Hepatic stellate cell (primary cell): ENCODE data around the gene MT1A.

Experiments
- DNase-seq: peaks from one replicate; pipeline ENCODE4 v3.0.0; 2011; ENCODE audit warnings: low spot score

Gene MT1A

DNA sequence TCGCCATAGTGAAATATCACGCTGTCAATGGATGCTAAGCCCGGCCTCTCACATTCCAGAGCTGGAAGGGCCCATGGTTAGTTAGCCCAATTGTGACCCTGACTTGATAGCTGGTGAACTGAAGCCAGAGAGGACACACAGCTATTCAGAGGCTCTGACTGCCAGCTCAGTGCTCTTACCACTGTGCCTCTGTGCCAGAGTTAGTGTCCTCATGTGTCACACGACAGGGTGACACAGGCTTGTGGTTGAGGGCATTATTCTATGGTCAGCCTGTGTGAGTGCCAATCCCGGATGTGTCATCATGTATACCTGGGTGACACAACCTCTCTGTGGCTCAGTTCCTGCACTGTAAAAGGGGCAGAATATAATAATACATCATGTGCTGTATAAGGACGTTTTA, 41.4 kb downstream of the MT1A start:
- no peak for DNase-seq

DNA sequence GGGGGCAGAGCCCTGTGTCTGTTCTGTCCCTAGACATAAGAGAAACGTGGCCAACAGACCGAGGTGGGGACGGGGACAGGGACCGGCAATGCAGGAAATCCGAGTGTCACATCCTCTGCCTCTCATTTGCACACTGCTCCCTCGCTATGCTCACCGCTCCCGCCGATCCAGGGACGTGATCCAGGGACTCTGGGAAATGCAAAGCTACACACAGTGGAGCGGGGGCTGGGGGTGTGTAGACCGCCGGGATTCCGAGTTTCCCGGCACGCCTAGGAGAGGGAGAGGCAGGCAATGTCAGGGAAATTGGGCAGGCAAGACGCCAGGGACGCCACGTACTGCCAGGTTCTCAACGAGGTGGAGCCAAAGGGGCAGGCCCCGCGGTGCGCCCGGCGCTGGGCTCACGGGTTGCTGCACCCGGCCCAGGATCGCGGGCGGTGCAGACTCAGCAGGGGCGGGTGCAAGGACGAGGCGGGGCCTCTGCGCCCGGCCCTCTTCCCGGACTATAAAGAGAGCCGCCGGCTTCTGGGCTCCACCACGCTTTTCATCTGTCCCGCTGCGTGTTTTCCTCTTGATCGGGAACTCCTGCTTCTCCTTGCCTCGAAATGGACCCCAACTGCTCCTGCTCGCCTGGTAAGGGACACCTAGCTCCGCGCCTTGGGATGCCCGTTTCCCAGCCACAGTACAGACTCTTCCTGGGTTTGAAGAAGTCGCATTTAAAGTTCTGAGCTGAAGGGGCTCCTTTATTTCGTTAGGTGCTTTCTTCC, 43.7 kb downstream of the MT1A start, which contains the start of gene MT1X:
Gene MT1X, plus strand, starts transcription at position 532 of the 764 bp plus-strand sequence. Its CDS starts 71 bp downstream, at position 603.
- peak; percentile 90 for DNase-seq

DNA sequence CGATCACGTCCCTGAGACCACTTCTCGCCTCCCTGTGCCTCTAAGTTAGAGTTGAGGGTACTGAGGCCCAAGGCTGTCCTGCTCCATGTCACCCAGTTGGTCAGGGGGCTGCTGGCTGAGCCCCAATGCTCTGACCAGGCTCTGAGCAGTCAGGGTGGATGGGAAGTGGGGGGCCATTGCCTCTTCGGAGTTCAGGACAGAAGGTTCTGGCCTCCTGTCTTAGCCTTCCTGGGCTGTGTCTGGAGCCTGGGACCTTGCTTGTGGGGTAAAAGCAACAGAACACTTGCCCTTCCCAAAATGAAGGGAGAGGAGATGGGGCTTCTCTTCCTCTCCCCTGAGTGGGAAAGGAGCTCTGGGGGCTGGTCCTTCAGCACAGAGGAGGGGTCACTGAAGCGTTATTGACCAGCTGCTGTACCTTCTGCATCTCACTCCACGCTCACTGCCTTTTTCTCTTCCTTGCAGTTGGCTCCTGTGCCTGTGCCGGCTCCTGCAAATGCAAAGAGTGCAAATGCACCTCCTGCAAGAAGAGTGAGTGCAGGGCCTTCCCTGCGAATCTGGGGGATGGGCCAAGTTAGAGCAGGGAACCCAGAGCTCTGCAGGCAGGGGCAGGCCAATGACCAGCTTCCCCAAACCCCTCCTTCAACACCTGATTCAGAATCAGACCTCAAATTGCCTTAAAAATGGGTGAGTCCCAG, 44.4 kb downstream of the MT1A start:
- DNase-seq: no peak

DNA sequence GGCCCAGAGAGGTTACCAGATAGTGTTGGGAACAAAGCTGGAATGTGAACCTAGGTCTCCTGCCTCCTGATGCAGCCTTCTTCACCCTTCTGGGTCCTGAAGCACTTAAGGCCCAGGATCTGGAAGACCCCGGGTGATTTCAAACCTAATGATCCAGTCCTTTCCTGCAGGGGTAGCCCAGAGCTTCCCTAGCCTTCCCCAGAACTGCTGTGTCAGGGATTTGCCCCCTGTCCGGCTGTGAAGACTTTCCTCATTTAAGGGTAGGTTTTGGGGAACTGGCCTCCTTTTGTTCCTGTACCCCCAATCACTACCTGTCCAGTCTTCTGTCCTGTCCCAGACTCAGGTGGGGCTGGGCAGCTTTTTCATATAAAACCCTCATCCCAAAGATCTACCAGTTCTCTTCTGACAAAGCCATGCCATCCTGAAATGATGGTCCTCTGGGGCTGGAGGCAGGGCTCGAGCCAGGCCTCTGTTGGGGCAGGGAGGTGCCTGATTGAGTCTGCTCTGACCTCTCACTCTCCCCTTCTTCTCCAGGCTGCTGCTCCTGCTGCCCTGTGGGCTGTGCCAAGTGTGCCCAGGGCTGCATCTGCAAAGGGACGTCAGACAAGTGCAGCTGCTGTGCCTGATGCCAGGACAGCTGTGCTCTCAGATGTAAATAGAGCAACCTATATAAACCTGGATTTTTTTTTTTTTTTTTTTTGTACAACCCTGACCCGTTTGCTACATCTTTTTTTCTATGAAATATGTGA, 45.1 kb downstream of the MT1A start:
- no peak for DNase-seq

DNA sequence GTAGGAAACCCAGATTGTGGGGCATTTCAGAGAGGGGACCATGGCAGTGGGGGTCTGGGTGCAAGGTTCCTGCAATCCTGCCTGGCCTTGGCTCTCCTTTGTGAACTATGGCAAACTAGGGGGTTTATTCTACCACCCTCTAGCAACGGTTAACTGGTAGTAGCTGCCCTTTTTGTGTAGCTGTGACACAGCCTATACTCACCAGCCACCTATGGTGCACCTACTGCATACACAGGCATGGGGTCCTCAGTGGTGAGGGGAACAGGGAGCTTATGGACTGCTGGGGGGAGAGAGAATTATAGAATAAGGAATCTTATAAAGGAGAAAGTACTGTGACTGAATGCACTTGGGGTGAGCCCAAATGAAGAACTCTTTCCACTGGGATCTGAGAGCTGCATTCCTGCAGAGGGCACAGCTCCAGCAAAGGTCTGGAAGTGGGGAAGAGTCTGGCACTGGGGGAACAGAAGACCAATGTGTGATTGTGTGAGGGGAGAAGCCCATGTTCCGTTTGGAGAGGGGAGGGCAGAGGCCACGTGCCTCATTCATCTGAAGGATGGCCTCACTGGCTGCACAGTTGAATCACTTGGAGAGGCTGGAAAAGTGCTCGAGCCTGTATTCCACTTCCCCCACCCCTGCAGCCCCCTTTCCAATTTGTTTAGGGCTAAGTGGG, 45.9 kb downstream of the MT1A start:
- DNase-seq: no peak

DNA sequence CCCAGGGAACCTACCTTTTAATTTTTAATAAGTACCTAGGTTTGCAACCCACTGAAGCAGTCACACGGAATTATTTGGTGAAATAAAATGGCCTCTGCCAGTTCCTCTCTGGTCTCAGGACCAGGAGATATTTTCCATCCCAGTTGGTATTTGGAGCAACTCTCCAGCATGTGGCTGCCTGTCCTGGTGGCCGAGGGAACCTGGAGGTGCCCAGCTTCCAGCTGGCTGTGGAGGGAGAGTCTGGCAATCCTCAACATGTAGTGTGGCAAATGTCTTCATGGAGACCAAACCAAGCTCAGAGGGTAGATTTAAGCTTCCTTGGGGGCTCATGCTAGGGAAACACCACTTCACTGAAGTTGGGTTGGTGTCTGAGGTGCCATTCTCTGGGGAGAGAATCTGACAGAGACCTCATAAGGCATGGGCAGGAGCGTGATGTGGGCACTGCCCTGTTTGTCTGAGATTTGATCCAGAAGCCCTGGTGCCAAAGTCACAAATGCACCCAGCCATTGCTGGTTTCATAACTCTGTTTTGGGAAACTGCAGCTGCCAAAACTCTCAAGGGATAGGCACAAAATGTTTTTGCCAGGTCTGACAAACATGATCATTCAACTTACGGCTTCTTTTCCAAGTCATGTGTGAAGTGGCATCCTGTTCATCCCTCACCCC, 46.6 kb downstream of the MT1A start:
- DNase-seq: no peak

DNA sequence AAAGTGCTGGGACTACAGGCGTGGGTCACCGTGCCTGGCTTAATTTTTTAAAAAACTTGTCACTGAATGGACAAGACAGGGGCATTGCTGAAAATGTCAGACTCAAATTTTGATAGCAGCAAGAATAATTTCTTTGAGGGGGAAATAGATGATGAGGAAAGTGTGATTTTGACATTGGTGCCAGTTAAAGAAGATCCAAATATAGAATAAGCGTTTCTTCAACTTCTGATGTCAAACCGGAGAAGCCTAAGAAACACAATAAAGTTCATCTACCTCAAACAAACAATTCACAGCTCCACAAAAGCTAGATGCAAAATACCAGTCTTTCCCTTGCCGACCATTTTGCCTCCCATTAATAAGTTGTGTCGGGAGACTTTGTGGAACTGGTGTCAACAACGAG, 48.3 kb downstream of the MT1A start:
- DNase-seq: no peak

DNA sequence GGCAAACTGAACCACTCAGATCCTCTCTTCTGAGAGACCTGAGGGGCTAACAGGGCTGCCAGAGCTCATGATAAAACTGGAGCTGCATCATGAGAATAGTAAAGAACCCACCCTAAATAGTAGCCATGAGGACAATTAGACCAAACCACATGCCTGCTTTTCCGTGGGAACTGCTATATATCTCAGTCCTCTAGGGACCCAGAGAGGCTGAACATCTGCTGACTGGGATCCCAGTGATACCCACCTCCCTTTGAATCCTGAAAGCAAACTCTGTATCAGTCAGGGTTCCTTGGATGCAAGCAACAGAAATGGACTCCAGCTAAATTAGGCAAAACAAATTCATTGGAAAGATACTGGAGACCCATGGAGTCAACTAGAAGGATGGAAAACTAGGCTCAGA, 50.3 kb downstream of the MT1A start:
- no peak for DNase-seq

DNA sequence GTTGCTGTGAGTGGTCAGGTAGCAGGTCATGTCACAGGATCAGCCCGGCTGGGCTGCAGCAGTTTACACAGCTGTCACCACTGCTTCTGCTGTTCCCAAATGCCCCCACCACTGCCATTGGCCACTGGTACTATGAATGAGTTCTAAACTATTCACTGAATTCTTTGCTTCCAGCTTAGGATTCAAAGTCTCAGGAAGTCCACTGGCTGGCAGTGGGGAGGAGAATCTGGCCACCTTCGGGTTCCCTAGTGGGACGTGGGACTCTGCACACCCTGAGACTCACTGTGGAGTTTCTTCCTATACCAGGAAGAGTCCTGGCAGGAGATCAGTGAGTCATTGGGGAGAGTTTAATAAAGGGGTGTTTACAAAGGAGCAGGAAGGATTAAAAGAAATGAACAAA, 50.7 kb downstream of the MT1A start:
- peak; percentile 38 for DNase-seq
